Smooth muscle cell (in vitro differentiated cells): Measurements from ENCODE around the gene FBXO11. TPM values are rescaled to one million over a fixed set of nuclear protein-coding genes. Genes with fewer than 3 reads are reported as not detected.

Experiments used
- DNase-seq: peaks from one replicate; lab custom pipeline; 2025; ENCODE audit not compliant: unreplicated experiment; lab: John Stamatoyannopoulos, UW
- H2AFZ ChIP-seq: fragments of 200-600 bp; sonication (generic); 2 replicates; pipeline ENCODE4 v1.6.0; 2016; ENCODE audit warnings: antibody characterized with exemption, low read depth, mild to moderate bottlenecking
- H3F3A ChIP-seq: fragments of 200-600 bp; sonication (generic); 2 replicates; pipeline ENCODE4 v1.6.0; 2017; ENCODE audit warnings: antibody characterized with exemption, low read depth
- H3K27ac ChIP-seq: fragments of 200-600 bp; sonication (generic); 2 replicates; pipeline ENCODE4 v1.5.1; 2016; ENCODE audit warnings: low read depth, mild to moderate bottlenecking
- H3K27me3 ChIP-seq: fragments of 200-600 bp; sonication (generic); 2 replicates; pipeline ENCODE4 v1.6.1; 2016; ENCODE audit warnings: low read depth, mild to moderate bottlenecking
- H3K36me3 ChIP-seq: fragments of 200-600 bp; sonication (generic); 2 replicates; pipeline ENCODE4 v1.5.1; 2016; ENCODE audit warnings: low read depth
- H3K4me1 ChIP-seq: fragments of 200-600 bp; sonication (generic); 2 replicates; pipeline ENCODE4 v1.5.1; 2016; ENCODE audit warnings: low read depth
- H3K4me2 ChIP-seq: fragments of 200-600 bp; sonication (generic); 2 replicates; pipeline ENCODE4 v1.6.0; 2016; ENCODE audit warnings: mild to moderate bottlenecking
- H3K4me3 ChIP-seq: fragments of 200-600 bp; sonication (generic); 2 replicates; pipeline ENCODE4 v1.5.1; 2016; ENCODE audit warnings: mild to moderate bottlenecking
- H3K79me2 ChIP-seq: fragments of 200-600 bp; sonication (generic); 2 replicates; pipeline ENCODE4 v1.6.0; 2016; ENCODE audit warnings: low read depth, mild to moderate bottlenecking
- H3K9ac ChIP-seq: fragments of 200-600 bp; sonication (generic); 2 replicates; pipeline ENCODE4 v1.6.0; 2016; ENCODE audit warnings: low read depth
- H3K9me3 ChIP-seq: fragments of 200-600 bp; sonication (generic); replicated peaks from 2 replicates; pipeline ENCODE4 v1.5.1; 2016; ENCODE audit warnings: low read depth
- H4K20me1 ChIP-seq: fragments of 200-600 bp; sonication (generic); 2 replicates; pipeline ENCODE4 v1.6.0; 2016; ENCODE audit warnings: low read depth
- CTCF ChIP-seq: fragments of 200-600 bp; sonication (generic); IDR thresholded peaks from 2 replicates; pipeline ENCODE4 v1.5.1; 2017; ENCODE audit warnings: borderline replicate concordance, mild to moderate bottlenecking, antibody characterized with exemption; ENCODE audit not compliant: insufficient read depth, poor library complexity, severe bottlenecking
- WGBS: methylation state at CpG from one replicate; pipeline ENCODE4 v1.1.7; 2016; ENCODE audit warnings: low lambda C conversion rate; 5-methylcytosine and 5-hydroxymethylcytosine counted together
- polyA plus RNA-seq: library from polyadenylated mRNA; unstranded; fragments of >200 nt; fragmentation: Nextera tagmentation; extraction: Ambion mirVana; gene quantifications from 2 replicates; pipeline ENCODE4 v1.2.1, GENCODE V29; 2016
- total RNA-seq: library from RNA; depleted of rRNA; stranded (reverse); fragments of >200 nt; gene quantifications from 2 replicates; pipeline ENCODE4 v1.2.3, GENCODE V29; 2014

FBXO11 gene
- total and polyA plus RNA-seq, 2 experiments from 2014 or later: 23.1 to 41.9 TPM

- 94% methylated on average over 5 of the region's 5 CpGs for WGBS
- no peaks in the 10 kb centered on the region for H3K9me3 ChIP-seq
- no peaks in the 10 kb centered on the region for H3K36me3 ChIP-seq
- TF ChIP-seq CTCF: no peak
- H2AFZ ChIP-seq: no peak overlapping the region
- H3K9ac ChIP-seq: no peak overlapping the region
- no peaks in the 10 kb centered on the region for H3K27me3 ChIP-seq
- H3K4me2 ChIP-seq: no peak overlapping the region
- H4K20me1 ChIP-seq: peaks cover 14% of the 10 kb centered on the region
- H3K4me3 ChIP-seq: no peak overlapping the region
- H3F3A ChIP-seq: peaks cover 11% of the 10 kb centered on the region
- H3K79me2 ChIP-seq: peaks cover 21% of the 10 kb centered on the region
- no peak for DNase-seq
- H3K27ac ChIP-seq: no peak overlapping the region
- H3K4me1 ChIP-seq: peaks cover 2% of the 10 kb centered on the region
Observed at GRCh38 chr2:47908682-47909081, 2.4 kb upstream of the FBXO11 start.

- H3K4me3 ChIP-seq: peak overlapping the region; percentile 94
- peak overlapping the region; percentile 60 for H3K4me2 ChIP-seq
- peak overlapping the region; percentile 76 for H2AFZ ChIP-seq
- peak overlapping the region; percentile 98 for H3K9ac ChIP-seq
- no peak for DNase-seq
- H3K4me1 ChIP-seq: peaks cover 16% of the 10 kb centered on the region
- no peaks in the 10 kb centered on the region for H3K36me3 ChIP-seq
- WGBS: 9% methylated on average over 15 of the region's 15 CpGs
- H3K9me3 ChIP-seq: no peaks in the 10 kb centered on the region
- H3K27ac ChIP-seq: peak overlapping the region; percentile 97
- no peak for TF ChIP-seq CTCF
- H3K27me3 ChIP-seq: no peaks in the 10 kb centered on the region
- H3K79me2 ChIP-seq: peaks cover 36% of the 10 kb centered on the region
- peaks cover 11% of the 10 kb centered on the region for H3F3A ChIP-seq
- H4K20me1 ChIP-seq: peaks cover 28% of the 10 kb centered on the region
Observed at GRCh38 chr2:47907039-47907781, 912 bp upstream of the FBXO11 start.

- H4K20me1 ChIP-seq: peaks cover 45% of the 10 kb centered on the region
- H2AFZ ChIP-seq: peak overlapping the region; percentile 86
- peaks cover 17% of the 10 kb centered on the region for H3K4me1 ChIP-seq
- no peaks in the 10 kb centered on the region for H3K36me3 ChIP-seq
- peak overlapping the region; percentile 94 for H3K4me3 ChIP-seq
- peak; percentile 77 for DNase-seq
- peak overlapping the region; percentile 97 for H3K27ac ChIP-seq
- peak overlapping the region; percentile 98 for H3K9ac ChIP-seq
- H3K9me3 ChIP-seq: no peaks in the 10 kb centered on the region
- peak overlapping the region; percentile 96 for H3K4me2 ChIP-seq
- H3K27me3 ChIP-seq: no peaks in the 10 kb centered on the region
- H3K79me2 ChIP-seq: peaks cover 52% of the 10 kb centered on the region
- H3F3A ChIP-seq: peaks cover 11% of the 10 kb centered on the region
- 0% methylated on average over 10 of the region's 105 CpGs for WGBS
- no peak for TF ChIP-seq CTCF
Observed at GRCh38 chr2:47905386-47906156, 727 bp downstream of the FBXO11 start.
